NCI-H2029 (cell line): ENCODE data around the gene AMBP.

Experiments
- DNase-seq: peaks from one replicate; lab custom pipeline; 2025; lab: John Stamatoyannopoulos, UW

The AMBP gene

GRCh38 chr9:114031037-114031630, 47.0 kb downstream of the AMBP start:
- DNase-seq: no peak

GRCh38 chr9:114030364-114030763, 47.7 kb downstream of the AMBP start:
- no peak for DNase-seq

DNA sequence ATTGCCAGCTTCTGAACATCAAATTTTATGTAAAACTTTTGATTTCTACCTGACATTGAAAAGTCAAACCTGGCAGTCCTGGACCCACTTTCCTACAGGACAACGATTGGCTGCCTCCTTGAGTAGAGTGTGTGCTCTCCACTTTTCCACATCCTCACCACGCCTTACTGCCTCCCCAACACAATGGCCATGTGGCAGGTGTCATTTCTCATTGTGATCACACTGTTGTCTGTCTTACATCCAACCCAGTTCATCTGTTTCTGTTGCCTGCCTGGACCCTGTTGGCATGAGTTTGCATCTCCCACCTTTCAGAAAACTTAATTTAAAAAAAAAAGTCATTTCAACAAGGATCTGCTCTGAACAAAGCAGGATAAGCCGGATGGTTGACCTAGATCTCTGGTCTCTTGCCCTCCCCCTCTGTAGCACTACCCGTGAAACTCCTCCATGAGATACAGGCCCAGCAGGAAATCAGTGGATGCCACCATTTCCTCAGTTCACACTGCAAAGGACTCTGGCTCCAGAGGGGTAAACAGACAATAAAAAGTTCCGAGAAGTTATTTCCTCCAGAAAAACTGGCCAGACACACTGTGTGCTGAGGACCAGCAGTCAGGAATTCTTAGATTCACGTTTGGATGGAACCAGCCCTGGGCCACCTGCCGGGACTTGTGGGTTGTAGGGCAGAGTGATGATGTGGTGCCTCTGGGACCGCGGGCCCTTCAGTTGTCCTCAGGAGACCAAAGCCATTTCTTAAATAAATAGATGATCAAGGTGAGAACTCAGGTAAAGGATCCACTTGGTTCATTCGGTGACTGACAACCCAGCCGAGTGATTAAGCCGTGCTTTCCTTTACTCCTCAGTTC, 48.6 kb downstream of the AMBP start:
- DNase-seq: no peak

DNA sequence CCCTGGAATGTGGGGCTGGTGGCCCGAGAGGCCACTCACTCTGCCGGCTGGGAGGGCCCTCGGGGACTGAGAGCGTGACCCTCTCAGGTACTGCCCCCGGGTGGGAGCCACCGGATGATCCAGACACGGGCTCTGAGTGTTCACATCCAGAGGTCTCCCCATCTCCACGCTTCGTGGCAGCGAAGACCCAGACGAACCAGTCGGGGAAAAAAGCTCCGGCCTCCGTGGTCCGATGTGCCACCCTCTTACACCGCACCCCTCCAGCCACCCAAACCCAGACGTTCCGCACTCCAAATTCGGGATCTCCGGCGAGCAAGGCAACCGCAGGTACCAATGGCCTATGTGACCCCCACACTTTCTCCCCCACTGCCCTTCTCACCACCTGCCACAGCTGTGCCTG, 49.5 kb downstream of the AMBP start:
- DNase-seq: no peak

DNA sequence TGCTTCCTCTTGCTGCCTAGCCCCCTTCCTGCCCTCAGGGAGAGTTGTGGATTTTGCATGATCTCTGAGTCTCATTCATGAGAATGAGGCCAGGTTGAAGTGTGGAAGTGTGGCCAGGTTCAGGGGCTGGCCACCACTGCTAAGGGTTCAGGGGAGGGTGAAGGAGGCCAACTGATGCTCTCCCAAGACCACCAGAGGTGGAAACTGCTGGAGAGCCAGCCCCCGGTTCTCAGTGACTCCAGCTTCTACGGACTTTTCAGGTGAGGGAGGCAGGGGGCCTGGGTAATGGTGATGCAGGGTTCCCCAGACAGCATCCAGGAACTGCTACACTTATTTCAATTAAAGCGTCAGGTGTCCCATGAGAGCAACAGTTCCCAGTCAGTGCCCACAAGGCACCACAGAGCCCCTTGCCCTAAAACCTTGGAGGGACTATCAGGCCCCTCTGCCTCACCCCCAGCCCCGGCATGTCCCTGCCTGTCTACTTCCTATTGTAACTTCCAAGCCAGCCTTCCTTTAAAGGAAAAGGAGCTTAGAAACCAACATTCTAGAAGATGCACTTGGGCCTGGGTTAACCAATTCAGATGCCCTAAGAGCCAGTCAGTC, 50.1 kb downstream of the AMBP start:
- no peak for DNase-seq

GRCh38 chr9:114027159-114027862, 50.8 kb downstream of the AMBP start:
- DNase-seq: no peak

GRCh38 chr9:114026335-114026734, 51.8 kb downstream of the AMBP start:
- no peak for DNase-seq

GRCh38 chr9:114025760-114026159, 52.3 kb downstream of the AMBP start:
- DNase-seq: no peak

DNA sequence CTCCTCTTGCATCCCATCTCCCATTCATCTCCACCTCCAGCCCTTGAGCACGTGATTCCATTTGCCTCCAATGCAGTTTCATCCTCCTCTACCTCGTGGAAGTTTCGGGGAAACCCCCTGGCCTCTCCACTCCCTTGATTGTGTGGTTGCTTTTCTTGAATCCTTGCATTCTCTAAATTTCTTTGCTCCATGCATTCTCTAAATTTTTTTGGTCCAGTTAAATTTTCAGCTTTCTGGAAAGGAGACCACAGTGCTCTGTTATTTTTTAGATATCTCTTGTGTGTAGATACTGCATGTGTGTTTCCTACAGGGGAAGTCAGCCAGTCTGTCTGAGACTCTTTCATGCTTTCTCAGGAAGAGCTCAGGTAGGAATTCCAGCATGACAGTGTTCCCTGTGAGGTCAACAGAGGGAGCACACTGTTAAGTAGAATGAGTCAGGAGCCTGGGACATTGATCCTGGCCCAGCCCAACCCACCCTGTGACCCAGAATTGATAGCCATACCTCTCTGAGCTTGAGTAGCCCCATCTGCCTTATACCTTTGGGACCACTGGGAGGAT, 52.8 kb downstream of the AMBP start:
- DNase-seq: no peak

- DNase-seq: no peak
Observed at GRCh38 chr9:114023961-114024360, 54.1 kb downstream of the AMBP start.

DNA sequence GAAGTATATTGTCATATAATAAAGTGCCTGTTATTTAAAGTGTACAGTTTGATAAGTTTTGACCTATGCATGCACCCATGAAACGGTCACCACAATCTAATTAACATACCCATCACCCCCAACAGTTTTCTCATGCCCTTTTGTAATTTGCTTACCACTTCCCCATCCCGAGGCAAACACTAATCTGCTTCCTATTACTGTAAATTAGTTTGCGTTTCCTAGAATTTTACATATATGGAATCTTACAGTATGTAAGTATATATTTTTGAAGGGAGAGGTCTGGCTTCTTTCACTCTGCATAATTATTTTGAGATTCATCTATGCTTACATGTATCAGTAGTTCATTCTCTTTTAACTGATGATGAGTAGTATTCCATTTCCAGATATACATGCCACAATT, 56.5 kb downstream of the AMBP start:
- no peak for DNase-seq

DNA sequence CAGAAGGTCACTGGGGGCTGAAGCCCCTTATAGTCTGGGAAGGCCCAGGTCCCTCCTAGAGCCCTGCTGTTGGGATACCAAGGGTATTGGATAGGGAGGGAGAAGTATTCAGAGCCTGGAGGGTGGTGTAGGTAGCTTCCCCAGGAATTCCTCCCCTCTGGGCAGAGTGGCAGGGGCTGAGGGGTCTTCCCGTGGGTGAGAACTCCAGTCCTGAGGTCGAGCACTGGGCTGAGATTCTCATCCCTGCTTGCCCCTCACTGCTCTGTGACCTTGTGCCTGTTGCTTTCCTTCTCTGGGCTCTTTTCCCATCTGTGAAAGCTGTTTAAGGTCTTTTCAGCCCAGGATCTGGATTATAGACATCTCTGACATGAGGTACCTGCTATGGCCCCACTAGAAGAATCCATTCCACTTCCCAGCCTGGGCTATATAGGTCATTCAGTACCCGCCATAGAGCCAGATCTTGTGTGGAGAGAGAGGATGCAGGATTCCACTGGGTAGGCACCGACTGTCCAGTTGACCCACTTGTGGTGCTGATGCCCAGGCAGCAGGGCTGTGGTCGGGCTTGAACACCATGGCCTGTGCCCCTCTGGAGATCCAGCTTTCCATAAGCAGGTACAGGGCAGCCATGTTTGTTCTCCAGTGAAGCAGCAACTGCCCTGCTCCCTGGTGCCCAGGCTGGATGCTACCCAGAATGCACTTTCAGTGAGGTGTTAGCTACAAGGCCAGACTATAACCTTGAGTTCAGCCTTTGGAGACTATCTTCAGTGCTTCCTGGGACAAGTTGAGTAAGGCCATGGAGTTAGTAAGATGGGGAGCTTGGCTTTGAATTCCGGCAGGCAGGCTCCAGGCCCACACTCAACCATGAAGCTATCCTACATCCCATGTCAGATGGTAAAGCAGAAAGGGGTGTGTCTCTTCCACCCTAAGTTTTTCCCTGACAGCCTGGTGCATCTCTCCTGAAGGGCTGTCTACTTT, 60.1 kb downstream of the AMBP start:
- DNase-seq: no peak

GRCh38 chr9:114016629-114017423, 61.3 kb downstream of the AMBP start:
- DNase-seq: no peak

GRCh38 chr9:114016101-114016500, 62.0 kb downstream of the AMBP start:
- DNase-seq: no peak

DNA sequence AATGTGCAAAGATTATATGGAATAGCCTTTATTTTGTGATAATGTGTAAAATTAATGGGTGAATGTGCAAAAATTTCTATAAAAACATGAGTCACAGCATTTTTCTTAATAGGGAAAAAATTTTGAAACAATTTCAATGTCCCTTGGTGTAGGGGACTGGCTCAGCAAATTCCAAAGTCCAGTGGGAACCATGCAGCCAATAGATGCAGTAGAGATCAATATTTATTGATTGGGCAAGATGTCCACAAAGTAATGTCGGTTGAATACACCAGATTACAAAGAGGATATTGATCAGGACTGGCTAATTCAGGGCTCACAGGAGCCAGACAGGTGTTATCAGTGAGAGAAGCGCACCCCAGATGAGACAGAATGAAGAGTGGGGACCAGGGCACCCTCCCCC, 62.5 kb downstream of the AMBP start:
- DNase-seq: no peak

DNA sequence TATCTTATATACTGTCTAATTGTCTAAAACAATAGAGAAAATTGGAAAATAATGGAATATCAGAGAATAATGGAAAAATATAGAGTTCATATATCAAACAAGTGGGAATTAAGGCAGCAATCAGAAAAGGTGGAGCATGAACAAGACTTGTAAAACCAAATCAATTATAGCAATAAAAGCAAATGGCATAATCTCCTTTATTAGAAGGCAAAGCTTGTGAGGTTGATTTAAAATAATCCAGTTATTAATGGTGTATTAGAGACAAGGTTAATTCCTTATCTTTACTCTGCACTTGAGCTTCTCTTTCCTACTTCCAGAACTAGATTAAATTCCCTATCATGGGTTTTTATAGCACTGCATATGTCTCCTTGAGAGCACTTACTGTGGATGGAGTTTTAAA, 64.1 kb downstream of the AMBP start:
- DNase-seq: no peak

DNA sequence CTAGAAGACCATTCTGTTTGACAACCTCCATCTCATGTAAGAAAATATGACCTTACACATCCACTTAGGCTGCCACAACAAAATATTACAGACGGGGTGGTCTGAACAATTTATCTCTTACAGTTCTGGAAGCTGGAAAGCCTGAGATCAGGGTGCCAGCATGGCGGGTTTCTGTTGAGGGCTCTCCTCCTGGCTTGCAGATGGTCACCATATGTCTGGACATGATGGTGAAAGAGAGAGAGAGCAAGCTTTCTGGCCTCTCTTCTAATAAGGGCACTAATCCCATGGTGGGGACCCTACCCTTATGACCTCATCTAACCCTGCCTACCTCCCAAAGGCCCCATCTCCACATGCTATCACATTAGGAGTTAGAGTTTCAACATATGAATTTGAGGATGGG, 66.0 kb downstream of the AMBP start:
- no peak for DNase-seq

GRCh38 chr9:114011313-114011712, 66.8 kb downstream of the AMBP start:
- no peak for DNase-seq
